AG08395 (cell line): Measurements from ENCODE around the gene NFATC2IP.
"Not testable (repeated sequence)": the region's sequence is repeated elsewhere in the genome, so short reads cannot be mapped to it uniquely, and the experiment has no call there.

Experiments used
- DNase-seq: peaks from one replicate; pipeline ENCODE4 v3.0.0; 2012; ENCODE audit warnings: mixed read lengths, low spot score

The NFATC2IP gene

DNA sequence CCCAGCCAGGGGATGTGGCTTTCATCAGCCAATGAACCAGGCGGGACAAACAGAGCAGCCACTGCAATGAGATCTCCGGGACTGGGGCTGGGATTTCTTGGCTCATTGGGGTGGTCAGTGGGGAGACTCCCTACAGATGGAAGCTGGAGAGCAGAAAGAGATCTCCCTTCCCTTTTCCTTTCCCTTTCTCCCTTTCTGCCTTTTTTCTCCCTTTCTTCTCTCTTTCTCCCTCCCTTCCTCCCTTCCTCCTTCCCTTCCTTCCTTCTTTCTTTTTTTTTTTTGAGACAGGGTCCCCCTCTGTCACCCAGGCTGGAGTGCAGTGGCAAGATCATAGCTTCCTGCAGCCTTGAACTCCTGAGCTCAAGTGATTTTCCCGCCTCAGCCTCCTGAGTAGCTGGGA is 48.1 kb downstream of the NFATC2IP start:
- no peak for DNase-seq

DNA sequence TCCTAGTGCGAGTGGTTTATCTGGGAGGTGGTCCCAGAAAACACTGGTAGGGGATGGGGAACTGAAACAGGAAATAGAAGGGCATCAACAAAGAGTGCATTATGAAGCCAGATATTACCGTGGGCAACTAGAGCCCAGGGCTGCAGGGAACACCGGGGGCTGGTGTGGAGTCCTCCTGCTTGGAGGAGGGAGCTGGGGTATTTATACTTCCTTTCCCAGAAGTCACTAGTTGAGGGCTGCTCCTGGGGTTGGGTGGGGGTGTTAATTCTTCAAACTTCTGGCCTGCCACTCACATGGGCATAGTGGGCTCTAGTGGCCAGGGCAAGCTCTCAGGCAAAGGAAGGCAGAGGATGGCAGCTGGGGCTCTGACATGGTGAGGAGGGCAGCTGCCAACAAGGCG is 48.8 kb downstream of the NFATC2IP start:
- DNase-seq: no peak

DNA sequence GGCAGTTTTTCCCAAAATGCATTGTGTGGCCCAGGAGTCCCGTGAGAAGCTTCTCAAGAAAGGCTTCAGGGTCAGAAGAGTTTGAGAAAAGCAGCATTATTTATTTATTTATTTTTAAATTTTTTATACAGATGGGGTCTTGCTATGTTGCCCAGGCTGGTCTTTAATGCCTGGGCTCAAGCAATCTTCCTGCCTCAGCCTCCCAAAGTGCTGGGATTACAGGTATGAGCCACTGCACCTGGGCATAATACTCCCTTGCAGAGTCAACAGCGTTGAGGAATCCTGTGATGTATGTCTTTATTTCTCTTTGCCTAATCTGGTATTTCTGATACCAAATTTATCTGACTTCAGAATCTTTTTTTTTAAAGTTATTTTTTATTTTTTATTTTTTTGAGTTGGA is 49.3 kb downstream of the NFATC2IP start:
- no peak for DNase-seq

DNA sequence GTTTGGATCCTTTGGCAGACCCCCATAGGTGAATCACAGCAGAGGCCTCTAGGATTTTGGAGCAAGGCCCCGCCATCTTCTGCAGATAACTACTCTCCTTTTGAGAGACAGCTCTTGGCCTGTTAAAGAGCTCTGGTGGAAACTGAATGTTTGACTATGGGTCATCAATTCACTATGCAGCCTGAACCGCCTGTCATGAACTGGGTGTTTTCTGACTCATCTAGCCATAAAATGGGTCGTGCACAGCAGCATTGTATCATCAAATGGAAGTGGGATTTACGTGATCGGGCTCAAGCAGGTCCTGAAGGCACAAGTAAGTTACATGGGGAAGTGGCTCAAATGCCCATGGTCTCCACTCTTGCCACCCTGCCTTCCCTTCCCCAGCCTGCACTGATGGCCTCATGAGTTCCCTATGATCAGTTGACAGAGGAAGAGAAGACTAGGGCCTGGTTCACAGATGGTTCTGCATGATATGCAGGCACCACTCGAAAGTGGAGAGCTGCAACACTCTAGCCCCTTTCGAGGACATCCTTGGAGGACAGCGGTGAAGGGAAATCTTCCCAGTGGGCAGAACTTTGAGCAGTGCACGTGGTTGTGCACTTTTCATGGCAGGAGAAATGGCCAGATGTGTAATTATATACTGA is 53.9 kb downstream of the NFATC2IP start:
- not testable (repeated sequence) for DNase-seq

DNA sequence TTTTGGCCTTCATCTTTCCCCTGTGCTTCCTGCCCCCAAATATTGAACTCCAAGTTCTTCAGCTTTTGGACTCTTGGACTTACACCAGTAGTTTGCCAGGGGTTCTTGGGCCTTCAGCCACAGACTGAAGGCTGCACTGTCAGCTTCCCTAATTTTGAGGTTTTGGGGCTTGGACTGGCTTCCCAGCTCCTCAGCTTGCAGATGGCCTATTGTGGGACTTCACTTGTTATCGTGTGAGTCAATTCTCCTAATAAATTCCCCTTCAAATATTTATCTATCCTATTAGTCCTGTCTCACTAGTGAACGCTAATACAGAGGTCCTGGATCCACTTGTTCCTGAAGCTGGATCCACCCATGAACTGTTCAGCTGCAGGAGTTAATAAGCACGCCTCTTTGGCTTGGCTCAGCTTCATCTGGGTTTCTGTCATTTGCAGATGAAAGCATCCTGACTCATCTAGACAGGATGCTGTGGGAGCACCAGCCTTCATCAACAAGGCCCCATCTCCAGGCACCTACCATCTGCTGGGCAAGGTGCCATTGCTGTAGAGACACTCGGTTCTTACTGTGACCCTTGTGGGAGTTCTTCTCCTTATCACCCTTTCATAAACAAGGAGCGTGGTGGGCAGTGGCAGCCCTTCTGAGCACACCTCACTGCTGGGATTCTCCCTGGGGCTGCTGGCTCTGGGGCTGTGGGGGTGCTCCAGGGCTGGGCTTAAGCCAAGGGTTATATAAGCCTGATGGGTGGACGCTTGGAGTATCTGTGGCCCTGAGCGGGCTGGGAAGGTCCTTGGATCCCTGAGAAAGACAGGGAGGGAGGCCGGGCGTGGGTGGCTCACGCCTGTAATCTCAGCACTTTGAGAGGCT is 57.2 kb downstream of the NFATC2IP start:
- DNase-seq: peak; percentile 83

DNA sequence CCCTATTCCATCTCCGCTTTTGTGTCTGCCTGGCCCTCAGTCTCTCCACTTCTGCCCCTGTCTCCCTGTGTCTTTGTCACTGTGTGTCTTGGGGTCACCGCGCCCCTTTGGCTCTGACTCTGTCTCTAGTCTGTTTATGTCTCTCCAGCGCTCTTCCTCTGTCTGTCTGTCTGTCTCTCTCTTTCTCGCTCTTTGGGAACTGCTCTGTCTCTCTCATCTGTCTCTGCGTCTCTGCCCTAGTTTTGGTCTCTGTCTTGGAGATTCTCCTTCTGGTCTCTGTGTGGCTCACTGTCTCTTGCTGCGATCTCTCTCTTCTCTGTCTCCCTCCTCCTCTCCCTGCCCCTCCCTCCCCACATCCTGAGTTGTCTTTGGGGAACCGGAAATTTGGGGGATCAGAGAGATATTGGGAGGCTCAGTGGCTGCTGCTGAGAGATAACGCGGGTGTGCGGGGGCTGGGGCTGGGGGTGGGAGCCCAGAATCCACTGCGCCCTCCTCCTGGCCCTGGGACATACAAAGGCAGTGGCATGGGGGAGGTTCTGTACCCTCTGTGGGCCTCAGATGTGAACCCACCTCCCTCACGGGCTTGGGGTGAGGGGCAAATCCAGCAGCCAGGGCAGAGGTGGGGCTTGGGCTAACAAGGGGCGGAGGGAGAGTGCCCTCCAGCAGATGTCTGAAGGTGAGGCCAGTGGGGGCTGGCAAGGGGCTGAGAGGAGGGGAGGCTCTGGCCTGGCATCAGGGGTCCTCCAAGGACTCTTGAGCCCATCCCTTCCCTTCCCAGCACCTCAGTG is 58.5 kb downstream of the NFATC2IP start:
- no peak for DNase-seq

DNA sequence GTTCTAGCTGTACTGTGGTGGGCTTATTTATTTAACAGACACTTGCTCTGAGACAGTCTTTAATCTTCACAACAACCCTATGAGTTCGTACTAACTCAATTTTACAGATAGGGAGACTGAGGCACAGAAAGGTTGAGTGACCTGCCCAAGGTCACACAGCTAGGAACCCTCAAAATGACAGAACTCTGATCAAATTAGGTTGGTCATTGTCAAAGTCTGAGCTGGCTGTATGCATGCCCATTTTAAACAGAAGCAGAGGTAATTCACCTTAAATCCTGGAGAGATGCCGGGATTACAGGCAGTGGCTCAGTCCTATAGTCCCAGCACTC is 59.1 kb downstream of the NFATC2IP start:
- DNase-seq: no peak

DNA sequence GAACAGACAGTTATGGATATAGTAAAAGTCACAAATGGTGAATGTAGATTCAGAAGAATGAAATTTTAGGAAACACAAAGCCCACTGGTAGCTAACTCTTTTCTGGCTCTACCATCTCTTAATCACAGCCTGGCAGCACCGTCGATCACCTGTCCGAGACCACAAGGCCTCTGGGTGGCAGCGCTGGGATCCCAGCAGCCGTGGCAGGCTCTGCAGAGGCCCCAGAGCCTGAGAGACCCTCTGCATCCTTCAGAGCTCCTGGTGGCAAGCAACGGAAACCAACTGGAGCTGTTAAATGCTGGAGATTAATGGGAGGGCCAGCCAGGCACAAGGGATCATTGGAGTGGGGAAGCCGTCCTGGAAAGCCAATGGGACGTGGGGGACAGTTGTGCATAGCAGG is 60.4 kb downstream of the NFATC2IP start:
- no peak for DNase-seq

DNA sequence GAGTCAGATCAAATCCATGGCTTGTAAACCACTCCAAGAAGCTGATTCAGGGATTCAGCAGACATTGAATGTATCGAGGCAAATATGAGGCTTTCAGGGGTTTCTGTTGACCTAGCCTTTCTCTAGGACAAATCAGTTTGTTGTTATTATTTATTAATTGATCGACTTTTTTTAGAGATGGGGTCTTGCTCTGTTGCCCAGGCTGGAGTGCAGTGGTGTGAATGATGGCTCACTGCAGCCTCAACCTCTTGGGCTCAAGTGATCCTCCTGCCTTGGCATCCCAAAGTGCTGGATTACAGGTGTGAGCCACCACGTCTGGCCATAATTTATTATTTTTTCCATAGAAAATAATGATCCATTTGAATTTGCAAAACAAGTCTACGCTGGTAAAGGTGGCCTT is 61.1 kb downstream of the NFATC2IP start:
- DNase-seq: no peak

DNA sequence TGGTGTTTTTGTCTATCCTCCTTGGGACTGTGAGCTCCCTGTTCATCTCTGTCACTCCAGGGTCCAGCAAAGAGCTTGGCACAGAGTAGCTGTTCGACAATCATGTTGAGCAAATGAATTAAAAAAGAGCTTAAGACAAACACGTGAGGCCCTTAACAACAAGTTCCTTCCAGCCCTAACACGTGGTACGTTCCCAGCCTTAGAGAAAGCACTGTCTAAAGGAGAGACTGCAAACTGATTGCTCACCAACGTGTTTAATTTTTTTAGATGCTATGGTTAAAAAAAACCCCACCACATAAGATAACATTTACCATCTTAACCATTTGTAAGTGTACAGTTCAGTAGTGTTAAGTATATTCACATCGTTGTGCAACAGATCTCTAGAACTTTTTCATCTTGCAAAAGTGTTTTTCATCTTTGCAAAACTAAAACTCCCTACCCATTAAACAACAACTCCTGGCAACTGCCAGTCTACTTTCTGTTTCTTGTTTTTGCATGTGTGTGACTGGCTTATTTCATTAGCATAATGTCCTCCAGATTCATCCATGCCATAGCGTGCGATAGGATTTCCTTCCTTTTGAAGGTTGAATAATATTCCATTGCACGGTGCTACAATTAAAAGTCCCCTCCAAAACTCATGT is 62.3 kb downstream of the NFATC2IP start:
- DNase-seq: no peak

DNA sequence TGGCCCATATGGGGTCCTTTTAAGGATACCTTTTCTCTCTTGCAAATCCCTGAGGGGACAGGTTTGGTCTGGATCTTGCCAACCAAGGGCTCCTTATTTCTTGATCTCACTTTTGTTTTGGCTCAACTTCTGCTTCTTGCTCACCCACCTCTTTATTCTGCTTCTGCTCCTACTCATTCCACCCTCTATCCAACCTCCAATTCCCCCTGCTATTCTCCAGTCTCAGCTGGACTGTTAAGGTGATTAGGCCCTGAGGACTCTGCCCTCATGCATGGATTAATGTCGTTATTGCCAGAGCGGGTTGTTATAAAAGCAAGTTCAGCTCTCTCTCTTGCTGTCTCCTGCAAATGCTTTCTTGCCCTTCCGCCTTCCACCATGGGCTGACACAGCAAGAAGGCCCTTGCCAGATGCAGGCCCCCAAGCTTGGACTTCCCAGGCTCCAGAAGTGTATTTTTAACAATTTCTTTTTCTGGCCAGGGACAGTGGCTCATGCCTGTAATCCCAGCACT is 63.9 kb downstream of the NFATC2IP start:
- no peak for DNase-seq
